NOMO-1 treated with dmso at 0.1 percent for 144 hours (cell line): ENCODE measurements around the gene TMEM269.
A peak's percentile ranks its signal among the peaks of the same experiment; 100 is the strongest.

ENCODE experiments used
- DNase-seq: peaks from one replicate; lab custom pipeline; 2025; ENCODE audit not compliant: unreplicated experiment; lab: John Stamatoyannopoulos, UW

The TMEM269 gene, protein sequence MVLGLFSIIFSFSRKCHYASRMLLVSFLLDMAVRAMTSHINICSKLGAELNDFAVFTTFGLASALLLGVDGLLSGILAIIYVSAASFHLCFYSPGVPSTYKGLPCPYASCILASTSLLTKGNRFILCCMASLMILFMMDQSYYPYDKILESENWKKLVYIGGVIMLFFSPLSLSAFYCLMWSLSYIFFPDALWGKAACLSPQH

DNA sequence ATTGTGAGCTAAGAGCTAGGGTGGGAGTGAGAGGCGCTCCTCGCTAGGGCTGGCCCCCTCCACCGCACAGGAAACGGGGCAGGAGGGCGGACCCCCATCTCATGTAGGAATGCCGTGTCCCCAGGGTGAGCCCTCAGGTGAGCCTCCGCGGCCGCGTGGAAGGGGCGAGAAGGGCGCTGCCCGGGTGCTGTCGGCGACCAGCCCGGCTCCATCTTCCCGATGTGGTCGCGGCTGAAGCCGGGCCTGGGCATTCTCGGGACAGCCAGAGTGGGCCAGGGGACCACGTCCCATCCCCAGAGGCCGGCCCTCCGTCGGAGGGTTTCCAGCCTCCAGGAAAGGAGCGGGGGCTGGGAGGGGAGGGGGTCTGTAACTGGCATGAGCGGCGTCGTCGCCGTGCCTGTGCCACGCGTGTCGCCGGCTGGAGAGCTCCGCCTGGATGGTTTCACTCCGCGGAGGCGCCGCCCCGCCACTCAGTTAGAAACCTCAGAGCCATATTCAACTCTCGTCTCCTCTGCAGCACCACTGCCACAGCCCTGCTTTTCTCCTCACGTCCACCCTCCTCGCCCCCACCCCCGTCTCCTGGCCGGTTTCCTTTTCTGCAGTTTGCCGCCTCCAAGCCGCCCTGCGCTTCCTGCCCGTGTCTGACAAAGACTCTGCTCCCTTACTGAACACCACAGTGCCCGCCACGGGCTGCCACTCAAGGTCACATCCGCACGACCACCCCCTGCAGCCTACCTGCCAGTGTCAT, at the start of gene TMEM269:
TSS of gene TMEM269 (plus strand) at position 46 of the 748 bp plus-strand sequence. CDS start 4,903 bp downstream, outside the sequence.
- DNase-seq = no peak

DNA sequence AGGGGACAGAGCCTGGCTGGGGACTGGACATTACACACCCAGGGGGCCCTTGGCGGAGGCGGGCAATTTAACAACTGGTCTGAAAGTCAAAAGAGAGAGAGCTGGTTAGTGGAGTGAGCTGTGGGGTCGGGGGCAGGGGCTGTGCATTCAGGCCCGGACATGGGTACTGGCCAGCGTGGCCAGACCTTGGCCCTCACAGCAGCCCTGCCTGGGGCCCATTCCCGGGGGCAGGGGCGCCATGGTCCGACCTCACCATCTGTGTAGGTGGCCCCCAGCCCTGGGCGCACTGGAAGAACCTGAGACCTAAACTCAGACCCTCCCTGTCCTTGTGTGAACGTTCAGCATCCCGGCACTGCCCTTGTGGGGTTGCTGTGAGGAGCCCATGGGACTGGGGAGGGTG, 49.7 kb upstream of the TMEM269 start:
- no peak for DNase-seq

DNA sequence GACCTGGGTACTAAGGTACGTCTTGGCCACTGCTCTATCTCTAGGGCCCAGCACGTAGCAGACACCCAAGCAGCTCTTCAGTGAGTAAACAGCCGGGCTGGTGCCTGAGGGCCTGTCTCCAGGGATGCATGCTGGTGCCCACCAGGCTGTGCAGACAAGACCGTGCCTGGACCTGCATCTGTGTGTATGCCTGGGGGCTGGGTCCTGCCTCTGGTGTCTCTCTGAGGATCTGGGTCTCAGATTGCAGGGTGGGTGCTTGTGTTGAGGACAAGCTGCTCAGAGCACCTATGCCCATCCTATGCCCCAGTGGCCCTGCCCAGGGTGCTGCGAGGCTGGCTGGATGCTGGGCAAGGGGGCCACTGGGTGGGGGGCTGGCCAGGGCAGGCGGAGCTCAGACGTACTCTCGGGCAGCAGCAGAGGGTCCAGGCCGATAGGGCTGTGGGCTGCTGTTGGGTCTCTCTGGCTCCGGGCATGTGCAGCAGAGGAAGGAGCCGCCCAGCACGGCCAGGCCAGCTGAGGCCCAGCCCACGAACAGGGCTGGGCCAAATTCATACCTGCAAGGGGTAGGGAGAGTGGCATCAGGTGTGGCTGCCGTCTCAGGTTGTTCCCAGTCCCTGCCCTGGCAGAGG, 49.2 kb upstream of the TMEM269 start:
- no peak for DNase-seq

DNA sequence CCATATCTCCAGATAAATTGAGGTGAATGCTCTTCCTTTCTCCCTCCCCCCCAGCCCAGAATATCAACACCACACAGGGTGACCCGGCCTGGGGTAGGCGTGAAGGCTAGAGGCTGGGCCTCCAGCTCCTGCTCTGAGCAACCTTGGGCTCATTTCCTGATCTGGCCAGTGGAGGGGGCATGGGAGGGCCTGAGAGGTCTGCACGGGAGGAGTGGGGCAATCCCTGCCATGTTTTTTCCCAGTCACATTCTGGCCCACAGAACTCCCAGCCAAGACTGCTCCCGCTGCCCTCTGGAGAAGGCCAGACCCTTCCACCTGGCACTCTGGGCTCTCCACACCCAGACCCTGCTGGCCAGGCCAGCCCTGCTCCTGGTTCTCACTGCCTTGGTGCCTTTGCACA, 48.6 kb upstream of the TMEM269 start:
- DNase-seq = peak; percentile 33

DNA sequence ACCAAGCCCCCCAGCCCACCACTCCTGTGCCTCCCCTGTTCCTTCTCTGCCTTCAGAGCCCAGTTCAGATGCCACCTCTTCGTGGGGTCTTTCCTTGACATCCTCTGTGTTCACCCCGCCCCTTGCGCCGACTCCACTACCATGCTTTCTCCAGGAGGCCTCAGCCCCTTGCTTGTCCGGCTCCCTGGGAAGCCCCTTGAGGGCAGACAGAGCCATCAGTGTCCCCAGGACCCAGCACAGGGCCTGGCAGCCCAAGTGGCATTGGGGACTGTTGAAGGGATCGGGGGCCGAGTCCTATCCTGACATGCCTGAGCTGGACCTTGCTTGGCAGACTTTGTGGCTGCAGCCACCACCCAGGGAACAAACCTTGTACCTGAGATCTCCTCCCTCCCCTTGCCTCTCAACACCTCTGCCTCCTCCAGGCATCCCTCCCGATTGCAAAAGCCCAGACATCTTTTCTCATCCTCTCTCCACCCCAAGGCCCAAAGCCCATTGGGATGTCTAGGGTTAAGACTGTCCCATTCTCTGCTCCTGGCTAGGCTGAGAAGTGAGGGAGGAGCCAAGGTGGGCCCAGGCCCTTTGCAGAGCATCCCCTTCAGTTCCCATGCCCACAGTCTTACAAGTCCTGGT, 48.1 kb upstream of the TMEM269 start:
- DNase-seq = no peak

DNA sequence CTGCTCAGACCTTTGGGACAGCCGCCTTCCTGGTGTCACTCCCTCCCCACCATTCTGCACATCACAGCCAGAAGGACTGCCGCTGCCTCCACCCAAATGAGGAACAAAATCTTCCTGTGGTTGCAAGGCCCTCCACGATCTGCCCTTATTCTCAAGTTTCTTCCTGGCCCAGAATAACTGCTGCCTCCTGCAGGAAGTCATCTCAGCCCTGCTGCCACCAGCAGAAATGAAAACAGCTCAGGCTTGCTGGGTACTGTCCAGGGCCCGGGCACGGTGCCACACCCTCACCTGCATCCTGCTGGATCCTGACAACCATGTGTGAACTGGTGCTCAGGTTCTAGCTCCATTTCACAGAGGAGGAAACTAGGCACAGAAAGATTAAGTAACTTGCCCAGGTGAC, 47.5 kb upstream of the TMEM269 start:
- DNase-seq = peak; percentile 93

DNA sequence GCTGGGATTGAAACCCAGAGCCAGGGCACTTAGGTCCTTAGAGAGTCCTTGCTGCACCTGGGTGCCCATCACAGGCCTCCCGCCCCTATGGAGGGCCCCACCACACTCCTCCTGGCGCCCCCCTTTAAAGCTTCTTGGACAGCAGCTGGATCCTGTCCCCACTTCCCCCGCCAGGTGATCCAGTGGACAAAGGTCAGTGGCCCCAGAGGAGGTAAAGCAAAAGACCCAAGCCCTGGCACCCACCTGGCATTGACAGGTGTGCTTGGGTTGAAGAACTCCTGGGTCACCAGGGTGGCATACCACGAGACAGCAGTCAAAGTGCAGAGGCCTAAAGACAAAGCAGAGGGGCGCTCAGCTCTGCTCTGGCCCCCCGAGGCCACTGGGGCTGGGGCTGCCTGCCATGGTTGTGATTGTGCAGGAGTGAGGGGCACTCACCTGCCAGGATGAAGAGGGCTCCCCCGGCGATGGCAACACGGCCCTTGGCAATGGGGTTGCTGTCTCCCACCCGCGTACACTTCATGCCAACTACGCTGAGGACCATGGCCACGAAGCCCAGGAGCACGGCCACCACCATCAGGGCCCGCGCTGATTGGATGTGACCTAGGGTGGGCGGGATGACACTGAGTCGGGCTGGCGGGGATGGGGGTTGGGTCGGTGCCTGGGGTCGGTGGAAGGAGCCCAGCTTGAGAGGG, 46.7 kb upstream of the TMEM269 start:
- no peak for DNase-seq

DNA sequence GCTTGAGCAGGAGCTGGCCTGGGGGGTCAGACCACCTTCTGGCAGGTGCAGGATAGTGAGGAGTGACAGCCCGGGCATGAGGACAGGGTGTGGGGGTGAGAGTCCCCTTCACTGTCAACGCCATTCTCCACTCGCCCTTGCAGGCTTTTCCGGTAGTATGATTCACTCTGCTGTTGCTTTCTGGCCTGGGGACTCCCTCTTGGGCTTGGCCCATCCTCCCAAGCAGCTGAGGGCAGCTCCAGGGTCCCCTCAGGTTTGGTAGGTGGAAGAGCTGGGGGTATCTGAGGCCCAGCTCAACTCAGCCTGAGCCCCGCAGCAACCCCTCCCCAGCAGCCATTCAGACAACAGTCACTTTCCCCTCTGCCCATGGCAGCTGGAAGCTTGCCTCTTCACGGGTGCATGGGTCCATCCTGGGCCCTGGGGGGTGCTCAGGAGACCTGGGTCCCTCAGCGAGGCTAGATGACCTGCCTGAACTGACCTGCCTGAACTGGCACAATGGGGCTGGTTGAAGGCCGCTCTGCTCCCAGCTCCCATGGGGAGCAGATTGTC, 46.0 kb upstream of the TMEM269 start:
- DNase-seq = no peak

DNA sequence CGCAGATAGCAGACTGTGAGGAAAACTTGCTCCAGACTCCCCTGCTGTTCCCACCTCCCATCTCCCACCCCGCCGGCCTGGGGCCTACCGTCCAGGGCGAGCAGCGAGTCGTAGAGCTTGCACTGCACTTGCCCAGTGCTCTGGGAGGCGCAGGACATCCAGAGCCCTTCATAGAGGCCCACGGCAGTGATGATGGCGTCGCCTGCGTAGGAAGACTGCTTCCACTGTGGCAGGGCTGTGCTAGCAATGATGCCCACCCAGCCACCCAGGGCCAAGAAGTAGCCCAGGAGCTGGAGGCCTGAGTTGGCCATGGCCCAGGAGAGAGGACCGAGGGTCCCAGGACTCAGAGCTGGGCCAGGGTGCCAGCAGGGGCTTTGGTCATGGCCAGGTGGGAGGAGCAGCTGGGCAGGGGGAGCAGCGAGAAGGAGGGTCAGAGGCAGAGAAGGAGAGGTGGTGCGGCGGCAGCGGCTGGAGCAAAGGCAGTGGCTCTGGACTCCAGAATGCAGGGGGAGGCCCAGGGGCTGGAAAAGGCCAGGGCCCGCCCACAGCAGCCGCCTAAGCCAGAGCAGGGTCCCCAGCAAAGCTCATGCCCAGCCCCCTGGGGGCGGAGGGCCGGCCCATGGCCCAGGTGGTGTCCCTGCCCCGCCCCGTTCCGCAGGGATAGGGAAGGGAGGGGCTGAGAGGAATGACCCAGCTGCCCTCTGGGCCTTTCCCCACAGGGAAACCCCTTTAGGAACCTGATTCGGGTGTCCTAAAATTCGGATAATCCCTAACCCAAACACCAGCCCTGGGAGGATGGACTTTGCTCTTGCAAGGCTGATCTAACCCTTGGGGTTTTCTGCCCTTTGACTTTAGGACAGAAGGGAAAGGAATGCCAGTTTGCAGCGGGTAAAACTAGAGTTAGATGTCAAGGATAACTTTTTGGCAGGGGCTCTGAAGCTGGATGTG, 44.8 kb upstream of the TMEM269 start, which contains the start of gene CLDN19:
TSS of gene CLDN19 (minus strand) at position 484 of the 948 bp plus-strand sequence. CDS start at position 311, 173 bp downstream.
- DNase-seq = no peak

DNA sequence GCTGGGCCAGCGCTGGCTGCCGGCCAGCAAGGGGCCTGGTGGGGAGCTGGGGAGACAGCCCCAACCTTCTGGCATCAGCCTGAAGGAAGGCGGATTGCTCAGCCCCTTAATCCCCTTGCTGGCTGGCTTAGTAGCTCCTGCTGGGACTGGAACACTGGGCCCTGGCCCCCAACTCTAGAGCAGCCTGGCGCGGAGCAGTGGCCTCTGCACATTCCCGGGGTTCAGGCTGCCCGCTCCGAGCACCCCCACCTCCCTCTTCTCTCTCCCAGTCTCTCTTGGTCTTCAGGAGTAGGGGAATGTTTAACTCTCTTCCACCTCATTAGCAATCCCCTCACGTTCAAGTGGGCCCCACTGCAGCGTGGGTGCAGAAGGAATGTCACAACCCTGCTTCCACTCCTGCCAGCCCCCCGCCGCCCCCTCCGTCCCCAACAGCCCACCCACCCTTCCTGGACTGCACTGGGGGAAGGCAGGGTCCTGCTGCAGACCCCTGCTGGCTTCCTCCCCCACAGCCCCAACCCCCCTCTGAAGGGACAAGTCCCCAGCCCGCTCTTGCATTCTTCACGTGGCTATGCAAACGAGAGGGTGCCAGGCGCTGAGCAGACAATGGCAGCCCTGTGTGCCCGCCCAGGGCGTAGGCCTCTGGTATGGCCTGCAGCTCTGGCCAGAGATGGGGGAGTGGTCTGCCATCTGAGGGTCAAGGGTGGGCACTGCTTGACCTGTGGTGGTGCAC, 43.8 kb upstream of the TMEM269 start:
- DNase-seq = no peak

DNA sequence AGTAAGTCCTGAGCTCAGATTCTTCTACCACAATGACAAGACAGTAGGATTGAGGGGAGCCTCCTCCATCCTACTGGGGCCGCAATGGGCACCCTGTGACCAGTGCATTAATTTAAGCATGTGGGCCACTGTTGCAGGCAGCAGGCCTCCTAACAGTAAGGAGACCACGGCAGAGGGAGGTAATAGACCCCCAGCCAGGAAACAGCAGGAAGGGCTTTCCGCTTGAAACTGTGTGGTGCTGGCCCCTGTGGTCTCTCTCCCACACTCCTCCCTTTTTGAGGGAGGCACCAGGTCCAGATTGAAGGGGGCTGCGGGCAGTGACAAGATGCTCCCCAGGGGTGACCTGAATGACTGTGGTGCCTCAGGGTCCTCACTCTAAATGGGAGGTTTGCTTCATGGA, 43.1 kb upstream of the TMEM269 start:
- no peak for DNase-seq

DNA sequence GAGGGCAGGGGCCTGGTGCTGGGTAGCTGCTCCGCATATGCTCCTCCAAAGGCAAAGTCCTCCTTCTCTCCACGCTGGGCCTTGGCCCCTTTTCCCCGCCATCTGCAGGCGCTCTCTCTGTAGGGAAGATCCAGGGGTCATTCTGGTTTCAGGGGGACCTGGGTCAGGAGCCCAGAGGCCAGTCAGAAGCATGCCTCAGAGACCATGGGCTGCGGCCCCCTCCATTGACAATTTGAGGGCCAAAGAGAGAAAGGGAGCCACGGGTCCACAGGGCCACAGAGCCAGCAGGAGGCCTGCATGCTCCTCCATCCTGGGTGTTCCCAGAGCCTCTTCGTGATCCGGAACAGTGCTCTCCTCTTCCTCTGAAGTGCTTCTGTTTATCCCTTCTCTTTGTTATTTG, 42.6 kb upstream of the TMEM269 start:
- DNase-seq = no peak

DNA sequence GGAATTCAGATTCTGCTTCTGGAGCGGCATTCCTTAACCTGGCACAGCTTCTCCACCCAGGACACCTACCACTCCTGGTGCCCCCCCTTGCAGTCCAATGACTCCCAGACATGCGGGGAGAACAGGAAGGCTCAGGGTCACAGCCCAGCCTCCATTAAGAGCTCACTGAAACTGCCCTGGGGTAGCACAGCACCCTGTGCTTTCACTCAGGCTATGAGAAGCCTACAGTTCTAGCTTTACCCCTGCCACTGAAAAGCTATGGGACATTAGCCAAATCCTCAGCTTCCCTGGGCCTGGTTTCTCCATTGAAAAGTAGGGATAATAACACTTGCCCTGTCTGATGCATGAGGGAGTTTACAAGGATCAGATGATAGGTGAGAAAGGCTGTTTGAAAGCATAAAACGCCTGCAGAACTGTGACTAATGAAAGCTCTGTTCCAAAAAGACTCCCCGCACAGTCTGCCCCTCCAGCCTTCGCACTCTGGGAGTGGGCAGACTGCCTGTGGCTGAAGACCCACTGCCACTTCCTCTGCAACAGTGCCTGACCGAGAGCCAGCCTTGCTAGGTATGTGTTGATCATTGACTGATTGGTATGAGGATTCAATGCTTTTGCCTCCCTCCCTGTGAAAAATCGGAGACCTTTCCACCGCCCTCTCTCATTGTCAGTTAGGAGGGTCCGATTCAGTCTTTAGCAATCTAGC, 42.0 kb upstream of the TMEM269 start:
- no peak for DNase-seq

DNA sequence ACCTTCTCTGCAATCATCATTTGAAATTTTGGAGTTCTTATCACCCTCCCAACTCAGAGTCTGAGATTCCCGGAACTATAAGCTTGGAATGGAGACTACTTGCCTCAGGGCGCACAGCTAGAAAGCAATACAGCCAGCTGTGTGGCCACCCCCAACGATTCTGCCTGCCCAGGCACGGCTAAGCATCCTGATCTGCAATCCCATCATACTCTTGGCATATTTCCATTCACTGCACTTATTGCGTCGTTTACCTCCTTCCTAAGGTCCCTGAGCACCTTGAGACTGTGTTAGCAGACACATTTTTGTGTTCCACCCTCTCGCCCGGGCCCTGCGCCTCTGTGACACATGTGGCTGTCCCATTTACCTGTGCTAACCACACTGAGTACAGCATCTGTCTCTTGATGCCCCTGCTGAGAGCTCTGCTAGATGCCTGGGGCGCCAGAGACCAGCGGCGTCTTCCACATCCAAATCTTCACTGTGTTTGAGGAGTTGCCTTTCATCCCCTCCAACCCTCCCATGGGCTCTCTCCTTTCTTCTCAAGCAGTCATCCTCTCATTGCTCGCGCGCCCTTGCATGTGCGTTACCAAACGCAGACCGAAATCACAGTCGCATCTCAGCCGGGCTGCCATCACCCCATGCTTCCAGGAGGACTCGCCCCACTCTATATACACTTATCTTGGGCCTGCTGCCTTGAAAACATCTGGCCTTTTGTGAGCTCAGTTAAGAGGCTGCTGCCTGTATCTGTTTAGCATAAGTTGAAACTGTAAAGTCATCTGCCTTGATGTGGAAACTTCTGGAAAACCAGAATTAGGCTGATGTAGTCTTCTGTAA, 41.3 kb upstream of the TMEM269 start:
- DNase-seq = no peak

DNA sequence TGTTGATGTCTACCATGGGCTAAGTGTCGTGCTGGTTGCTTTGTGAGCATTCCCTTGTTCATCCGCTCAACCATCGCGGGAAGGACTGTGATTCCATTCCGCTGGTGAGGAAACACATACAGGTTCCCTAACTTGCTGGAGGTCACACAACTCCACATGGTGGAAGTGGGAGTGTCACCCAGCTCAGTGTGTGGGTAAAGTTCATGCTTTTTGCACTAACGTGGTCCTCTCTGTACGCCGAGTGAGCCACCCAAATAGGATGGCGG, 40.7 kb upstream of the TMEM269 start:
- DNase-seq = no peak

DNA sequence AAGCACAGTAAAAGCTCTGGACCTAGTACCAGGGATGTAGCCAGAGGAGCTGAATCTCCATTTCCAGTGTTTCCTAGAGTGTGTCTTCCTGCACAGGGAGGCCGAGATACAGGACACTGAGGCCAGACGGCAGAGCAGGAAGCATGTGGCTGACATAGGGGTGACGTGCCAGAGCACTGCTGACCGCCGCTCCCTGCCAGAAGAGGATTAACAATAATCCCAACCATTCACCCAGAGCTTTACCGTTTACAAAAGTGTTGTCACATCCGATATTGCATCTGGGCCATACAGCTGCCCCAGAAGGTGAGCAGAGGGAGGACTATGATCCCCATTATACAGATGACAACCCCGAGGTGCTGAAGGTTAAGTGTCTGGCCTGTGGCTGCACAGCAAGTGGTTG, 38.9 kb upstream of the TMEM269 start:
- DNase-seq = no peak

DNA sequence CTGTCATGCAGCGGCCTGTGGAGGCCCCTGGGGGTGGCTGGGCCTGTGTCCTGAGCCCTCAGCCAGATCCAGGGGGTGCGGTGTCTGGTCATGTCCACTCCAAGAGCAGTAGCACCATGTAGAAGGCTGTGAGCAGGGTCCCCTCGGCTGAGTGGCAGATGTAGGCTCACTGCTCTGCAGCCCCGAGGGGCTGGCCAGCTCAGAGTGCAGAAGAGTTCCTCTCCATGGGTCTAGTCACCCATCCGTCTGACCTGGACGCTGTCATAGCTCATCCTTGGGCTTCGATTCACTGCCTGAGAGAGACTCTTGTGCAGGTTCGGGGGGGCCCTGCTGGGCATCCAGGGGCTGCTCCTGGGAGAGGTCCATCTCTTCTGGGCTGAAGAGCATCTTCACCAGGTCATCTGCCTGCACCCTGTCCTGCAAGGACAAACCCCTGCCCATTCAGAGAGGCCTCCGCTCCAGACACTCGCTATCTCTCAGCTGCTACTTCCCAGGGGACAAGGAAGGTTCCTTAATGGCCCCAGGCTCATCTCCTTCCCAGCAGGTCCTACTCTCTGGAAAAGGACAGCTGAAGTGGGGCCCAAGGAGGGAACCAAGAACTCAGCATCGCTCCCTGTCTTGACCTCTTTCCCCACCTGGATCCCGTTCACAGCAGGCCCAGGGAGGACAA, 38.2 kb upstream of the TMEM269 start:
- no peak for DNase-seq
